CD4-positive, alpha-beta memory T cell (primary cell): ENCODE results near the gene ALOX12B. TPM values are rescaled to one million over a fixed set of nuclear protein-coding genes. Genes with fewer than 3 reads are reported as not detected.
"Not testable (repeated sequence)": the region's sequence is repeated elsewhere in the genome, so short reads cannot be mapped to it uniquely, and the experiment has no call there.

ENCODE experiments used
- CTCF ChIA-PET: fragments of 350-600 bp; sonication (Branson Sonifier 250); formaldehyde crosslinking; loops from one replicate; lab custom pipeline; 2021; ENCODE audit warnings: inconsistent platforms; ENCODE audit not compliant: partially characterized antibody; lab: Charles Lee
- POLR2A ChIA-PET: fragments of 350-600 bp; sonication (Branson Sonifier 250); formaldehyde crosslinking; loops from one replicate; lab custom pipeline; 2021; ENCODE audit not compliant: partially characterized antibody; lab: Charles Lee
- DNase-seq, 5 donors: peaks; one replicate each; pipeline versions ENCODE4 v3.0.0 to v3.0.0-alpha.2; 2020 to 2022; ENCODE audit warnings: mixed read lengths in 1 of 5
- H3K27ac ChIP-seq: one replicate; pipeline ENCODE4 v1.7.0; 2013; ENCODE audit warnings: low read depth, low read length
- H3K27me3 ChIP-seq: 2 replicates; pipeline ENCODE4 v1.7.0; 2013; ENCODE audit warnings: mild to moderate bottlenecking, low read length, moderate library complexity; ENCODE audit not compliant: insufficient read depth
- H3K36me3 ChIP-seq: 2 replicates; pipeline ENCODE4 v1.7.0; 2013; ENCODE audit warnings: mild to moderate bottlenecking, low read length, moderate library complexity; ENCODE audit not compliant: insufficient read depth
- H3K4me1 ChIP-seq: 2 replicates; pipeline ENCODE4 v1.7.0; 2013; ENCODE audit warnings: mild to moderate bottlenecking, low read length, moderate library complexity; ENCODE audit not compliant: insufficient read depth
- H3K4me3 ChIP-seq, 2 donors: one replicate each; pipeline ENCODE4 v1.7.0; 2013; ENCODE audit warnings: low read length in 2 of 2, mild to moderate bottlenecking in 1 of 2
- H3K9me3 ChIP-seq, 2 donors: one replicate each; pipeline ENCODE4 v1.7.0; 2013; ENCODE audit warnings: low read length in 2 of 2, control low read depth in 1 of 2; ENCODE audit not compliant: control insufficient read depth in 1 of 2
- H3K27ac Mint-ChIP-seq, 7 donors: one replicate each; pipeline ENCODE4 v1.8.0; 2020 to 2021; ENCODE audit warnings: mixed read lengths in 7 of 7, mild to moderate bottlenecking in 6 of 7, inconsistent platforms in 3 of 7, moderate library complexity in 3 of 7
- H3K27me3 Mint-ChIP-seq, 2 donors: one replicate each; pipeline ENCODE4 v1.8.0; 2020 to 2021; ENCODE audit warnings: mixed read lengths in 2 of 2
- H3K36me3 Mint-ChIP-seq, 2 donors: one replicate each; pipeline ENCODE4 v1.8.0; 2020 to 2021; ENCODE audit warnings: mixed read lengths in 2 of 2, inconsistent platforms in 1 of 2, mild to moderate bottlenecking in 1 of 2
- H3K4me1 Mint-ChIP-seq, 4 donors: one replicate each; pipeline ENCODE4 v1.8.0; 2020 to 2021; ENCODE audit warnings: mixed read lengths in 4 of 4, mild to moderate bottlenecking in 1 of 4
- H3K4me3 Mint-ChIP-seq, 8 donors: one replicate each; pipeline ENCODE4 v1.8.0; 2020 to 2021; ENCODE audit warnings: mixed read lengths in 8 of 8, mild to moderate bottlenecking in 7 of 8, moderate library complexity in 6 of 8, inconsistent platforms in 3 of 8
- H3K9me3 Mint-ChIP-seq, 8 donors: one replicate each; pipeline ENCODE4 v1.8.0; 2020 to 2021; ENCODE audit warnings: mixed read lengths in 8 of 8, mild to moderate bottlenecking in 5 of 8, inconsistent platforms in 3 of 8, moderate library complexity in 1 of 8
- intact Hi-C: fragments of 100-400 bp; cut with micrococcal nuclease; formaldehyde crosslinking; loops from one replicate; pipeline ENCODE4 v1.15.1; 2023
- polyA plus RNA-seq, 2 donors: library from polyadenylated mRNA; unstranded; fragments of 300-500 nt; fragmentation: Illumina TruSeq; gene quantifications; one replicate each; pipeline ENCODE4 v1.2.3, GENCODE V29; 2021
- total RNA-seq, 2 experiments: library from RNA; stranded (reverse); gene quantifications; one replicate each; pipeline ENCODE4 v1.2.3, GENCODE V29; 2021

ALOX12B gene
- total and polyA plus RNA-seq, 4 experiments from 2014 or later = 0.44 to 0.79 TPM; not detected in 2

DNA sequence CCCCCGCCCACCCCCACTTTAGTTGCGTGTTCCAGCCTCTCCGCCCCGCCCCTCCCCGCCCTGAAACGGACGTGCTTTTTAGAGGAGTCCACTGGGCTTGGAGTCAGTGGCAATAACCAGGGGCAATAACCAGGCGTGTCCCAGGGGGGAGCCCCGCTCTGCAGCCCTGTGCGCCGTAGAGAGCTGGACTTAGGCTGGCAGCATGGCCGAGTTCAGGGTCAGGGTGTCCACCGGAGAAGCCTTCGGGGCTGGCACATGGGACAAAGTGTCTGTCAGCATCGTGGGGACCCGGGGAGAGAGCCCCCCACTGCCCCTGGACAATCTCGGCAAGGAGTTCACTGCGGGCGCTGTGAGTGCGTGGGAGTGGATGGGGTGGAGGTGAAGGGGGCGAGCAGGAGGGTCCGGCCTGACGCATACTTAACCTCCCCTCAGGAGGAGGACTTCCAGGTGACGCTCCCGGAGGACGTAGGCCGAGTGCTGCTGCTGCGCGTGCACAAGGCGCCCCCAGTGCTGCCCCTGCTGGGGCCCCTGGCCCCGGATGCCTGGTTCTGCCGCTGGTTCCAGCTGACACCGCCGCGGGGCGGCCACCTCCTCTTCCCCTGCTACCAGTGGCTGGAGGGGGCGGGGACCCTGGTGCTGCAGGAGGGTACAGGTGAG, 48.4 kb downstream of the ALOX12B start, which contains the start of gene ALOX15B:
Gene ALOX15B (plus strand): TSS at position 106 of the 657 bp plus-strand sequence. CDS start 97 bp downstream, at position 203.
- Histone ChIP-seq H3K9me3 (no peaks in the 10 kb centered on the region), H3K4me1 (no peaks in the 10 kb centered on the region), H3K36me3 (no peaks in the 10 kb centered on the region), H3K27ac (no peak within 1 kb of the TSS), H3K27me3 (no peaks in the 10 kb centered on the region), H3K4me3 (no peak within 1 kb of the TSS)
- peaks cover 0 to 4% (median 0%) of the 10 kb centered on the region in 4 donors for H3K4me1 Mint-ChIP-seq
- ChIA-PET POLR2A (no interaction called here), CTCF (no interaction called here)
- H3K36me3 Mint-ChIP-seq = peaks cover 0 to 6% of the 10 kb centered on the region in 2 donors
- intact Hi-C loops = no loop called here
- DNase-seq = no peak
- peaks cover 16 to 24% of the 10 kb centered on the region in 2 donors for H3K27me3 Mint-ChIP-seq
- H3K9me3 Mint-ChIP-seq = peaks cover 0 to 7% (median 0%) of the 10 kb centered on the region in 8 donors
- no peak within 1 kb of the TSS for H3K27ac Mint-ChIP-seq
- H3K4me3 Mint-ChIP-seq = peak within 1 kb of the TSS in 1 of 8 donors; percentile 29

GRCh38 chr17:8032442-8032841, 55.1 kb downstream of the ALOX12B start:
- H3K4me3 Mint-ChIP-seq = no peak overlapping the region
- Histone ChIP-seq H3K4me3 (no peak overlapping the region), H3K27me3 (peaks cover 8% of the 10 kb centered on the region), H3K36me3 (no peaks in the 10 kb centered on the region), H3K4me1 (no peaks in the 10 kb centered on the region), H3K9me3 (no peaks in the 10 kb centered on the region), H3K27ac (no peak overlapping the region)
- intact Hi-C loops = no loop called here
- peaks cover 24 to 42% of the 10 kb centered on the region in 2 donors for H3K27me3 Mint-ChIP-seq
- H3K4me1 Mint-ChIP-seq = no peaks in the 10 kb centered on the region
- no peak for DNase-seq
- ChIA-PET POLR2A (interaction anchor here (0.7 kb wide), 1 partner anchor 200 kb away, joined by 3 read pairs; no protein-coding TSS in a partner anchor), CTCF (no interaction called here)
- H3K27ac Mint-ChIP-seq = no peak overlapping the region
- H3K36me3 Mint-ChIP-seq = peaks cover 0 to 2% of the 10 kb centered on the region in 2 donors
- H3K9me3 Mint-ChIP-seq = peaks cover 0 to 2% (median 0%) of the 10 kb centered on the region in 8 donors

DNA sequence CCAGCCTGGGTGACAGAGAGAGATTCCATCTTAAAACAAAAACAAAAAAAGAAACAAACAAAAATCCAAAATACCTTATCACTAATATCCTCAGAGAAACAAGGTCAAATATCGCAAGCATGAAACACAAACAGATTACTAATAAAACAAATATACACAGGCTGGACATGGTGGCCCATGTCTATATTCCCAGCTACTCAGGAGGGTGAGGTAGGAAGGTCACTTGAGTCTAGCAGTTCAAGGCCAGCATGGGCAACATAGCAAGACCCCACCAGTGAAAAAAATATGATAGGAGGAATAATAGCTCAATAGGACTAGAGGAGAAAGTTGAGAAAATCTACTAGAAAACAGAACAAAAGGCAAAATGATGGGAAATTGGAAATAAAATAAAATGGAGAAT, 55.6 kb downstream of the ALOX12B start:
- H3K4me3 Mint-ChIP-seq = peak overlapping the region in 1 of 8 donors; percentile 36
- no peak overlapping the region for H3K27ac Mint-ChIP-seq
- intact Hi-C loops = no loop called here
- no peaks in the 10 kb centered on the region for H3K4me1 Mint-ChIP-seq
- H3K9me3 ChIP-seq = no peaks in the 10 kb centered on the region
- peaks cover 8% of the 10 kb centered on the region for H3K27me3 ChIP-seq
- H3K9me3 Mint-ChIP-seq = no peaks in the 10 kb centered on the region
- no peaks in the 10 kb centered on the region for H3K36me3 Mint-ChIP-seq
- H3K36me3 ChIP-seq = no peaks in the 10 kb centered on the region
- no peak for DNase-seq
- no peak overlapping the region for H3K27ac ChIP-seq
- peaks cover 23 to 44% of the 10 kb centered on the region in 2 donors for H3K27me3 Mint-ChIP-seq
- H3K4me3 ChIP-seq = no peak overlapping the region
- ChIA-PET POLR2A (interaction anchor here (0.7 kb wide), 1 partner anchor 199 kb away, joined by 3 read pairs; no protein-coding TSS in a partner anchor), CTCF (no interaction called here)
- no peaks in the 10 kb centered on the region for H3K4me1 ChIP-seq

DNA sequence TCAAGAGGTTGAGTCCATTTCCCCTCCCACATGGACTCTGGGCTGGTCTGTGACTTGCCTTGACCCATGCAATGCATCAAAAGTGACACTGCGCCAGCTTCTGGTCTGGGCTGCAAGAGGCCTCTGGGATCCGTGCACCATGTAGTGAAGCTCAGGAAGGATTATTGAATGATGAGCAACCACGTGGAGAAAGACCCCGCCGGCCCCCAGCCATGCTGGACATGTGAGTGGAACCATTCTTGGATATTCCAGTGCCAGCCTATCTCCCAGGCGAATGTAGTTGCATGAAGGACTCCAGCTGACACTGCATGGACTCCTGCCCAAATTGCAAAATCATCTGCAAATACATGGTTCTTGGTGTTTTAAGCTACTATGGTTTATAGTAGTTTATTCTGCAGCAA, 56.3 kb downstream of the ALOX12B start:
- no peak for DNase-seq
- POLR2A ChIA-PET = no interaction called here
- H3K4me3 ChIP-seq = no peak overlapping the region
- H3K27me3 ChIP-seq = peaks cover 8% of the 10 kb centered on the region
- no peaks in the 10 kb centered on the region for H3K9me3 ChIP-seq
- Mint-ChIP-seq H3K9me3 (no peaks in the 10 kb centered on the region), H3K36me3 (no peaks in the 10 kb centered on the region), H3K4me1 (no peaks in the 10 kb centered on the region), H3K27ac (no peak overlapping the region), H3K27me3 (peaks cover 23 to 45% of the 10 kb centered on the region in 2 donors), H3K4me3 (no peak overlapping the region)
- no peaks in the 10 kb centered on the region for H3K4me1 ChIP-seq
- intact Hi-C loops = no loop called here
- no peaks in the 10 kb centered on the region for H3K36me3 ChIP-seq
- CTCF ChIA-PET = no interaction called here
- no peak overlapping the region for H3K27ac ChIP-seq

- Mint-ChIP-seq H3K4me3 (no peak overlapping the region), H3K27me3 (peaks cover 29 to 45% of the 10 kb centered on the region in 2 donors), H3K36me3 (no peaks in the 10 kb centered on the region), H3K4me1 (no peaks in the 10 kb centered on the region), H3K27ac (no peak overlapping the region), H3K9me3 (no peaks in the 10 kb centered on the region)
- intact Hi-C loops = no loop called here
- Histone ChIP-seq H3K9me3 (no peaks in the 10 kb centered on the region), H3K36me3 (no peaks in the 10 kb centered on the region), H3K4me1 (no peaks in the 10 kb centered on the region), H3K4me3 (no peak overlapping the region), H3K27ac (no peak overlapping the region), H3K27me3 (peaks cover 8% of the 10 kb centered on the region)
- DNase-seq = no peak
- ChIA-PET POLR2A (no interaction called here), CTCF (no interaction called here)
Observed at GRCh38 chr17:8029121-8029520, 58.4 kb downstream of the ALOX12B start.

DNA sequence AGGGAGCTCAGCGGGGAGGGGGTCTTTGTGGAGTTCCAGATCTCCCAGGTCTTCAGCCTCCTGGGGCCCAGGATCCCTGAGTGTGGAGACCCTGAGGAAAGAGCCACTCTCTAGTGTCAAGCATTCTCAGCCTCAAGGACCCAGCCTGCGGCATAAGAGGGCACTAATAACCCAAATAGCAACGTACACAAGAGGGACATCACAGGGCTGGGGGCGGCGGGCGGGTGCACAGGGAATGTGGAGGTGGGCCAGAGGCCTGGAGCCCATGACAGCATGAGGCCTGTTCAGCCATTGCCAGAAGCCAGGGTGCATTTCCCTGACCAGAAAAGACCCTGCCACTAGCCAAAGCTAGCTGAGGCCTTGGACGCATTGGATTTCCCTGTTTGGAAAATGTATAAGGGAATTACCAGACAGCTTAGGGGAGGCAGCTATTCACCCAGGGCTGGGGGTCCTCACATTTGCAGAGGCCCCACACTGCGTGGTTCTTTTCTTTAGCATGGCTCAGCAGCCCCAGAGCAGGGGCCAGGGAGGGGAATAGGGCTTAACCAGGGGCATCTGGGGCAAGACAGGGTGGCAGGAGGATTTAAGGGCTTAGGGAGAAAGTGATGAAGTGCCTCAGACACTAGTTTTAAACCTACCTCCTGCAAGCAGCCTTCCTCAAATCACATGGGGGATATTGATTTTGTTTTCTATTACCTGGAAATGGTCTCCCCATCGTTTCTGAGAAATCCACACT, 62.2 kb downstream of the ALOX12B start:
- Mint-ChIP-seq H3K4me3 (no peak overlapping the region), H3K9me3 (no peaks in the 10 kb centered on the region), H3K27ac (no peak overlapping the region), H3K36me3 (no peaks in the 10 kb centered on the region), H3K27me3 (peaks cover 22 to 34% of the 10 kb centered on the region in 2 donors), H3K4me1 (no peaks in the 10 kb centered on the region)
- ChIA-PET CTCF (interaction anchor here (2.1 kb wide), 1 partner anchor 35 kb away, joined by 4 read pairs; no protein-coding TSS in a partner anchor), POLR2A (no interaction called here)
- H3K4me1 ChIP-seq = no peaks in the 10 kb centered on the region
- intact Hi-C loops = no loop called here
- H3K27ac ChIP-seq = no peak overlapping the region
- no peaks in the 10 kb centered on the region for H3K9me3 ChIP-seq
- H3K27me3 ChIP-seq = peaks cover 5% of the 10 kb centered on the region
- no peak for DNase-seq
- H3K4me3 ChIP-seq = no peak overlapping the region
- H3K36me3 ChIP-seq = no peaks in the 10 kb centered on the region

GRCh38 chr17:8024161-8024560, 63.4 kb downstream of the ALOX12B start:
- H3K27ac ChIP-seq, H3K27me3 ChIP-seq, H3K4me1 Mint-ChIP-seq, H3K9me3 Mint-ChIP-seq, H3K4me3 Mint-ChIP-seq, H3K4me1 ChIP-seq, H3K9me3 ChIP-seq, DNase-seq, H3K36me3 Mint-ChIP-seq, H3K27ac Mint-ChIP-seq, H3K4me3 ChIP-seq, intact Hi-C loops, POLR2A ChIA-PET, H3K36me3 ChIP-seq: not testable (repeated sequence)
- peaks cover 21 to 37% of the 10 kb centered on the region in 2 donors for H3K27me3 Mint-ChIP-seq
- CTCF ChIA-PET = interaction anchor here (2.1 kb wide), 1 partner anchor 34 kb away, joined by 4 read pairs; no protein-coding TSS in a partner anchor
